GM18507 (cell line): Measurements from ENCODE around the gene STX12.
"Not testable (repeated sequence)": the region's sequence is repeated elsewhere in the genome, so short reads cannot be mapped to it uniquely, and the experiment has no call there.

Source experiments
- DNase-seq: peaks from one replicate; pipeline ENCODE4 v3.0.0; 2011; ENCODE audit warnings: low read depth; ENCODE audit not compliant: insufficient read length; ENCODE audit errors: extremely low spot score
- FAIRE-seq: peaks from 2 replicates; lab custom pipeline; 2011; peaks lifted over from hg19 to GRCh38; lab: Jason Lieb, UNC

The STX12 gene

GRCh38 chr1:27821761-27822315 lies 48.8 kb downstream of the STX12 start:
- no peak for FAIRE-seq
- no peak for DNase-seq

- DNase-seq = no peak
- FAIRE-seq = no peak
Observed at GRCh38 chr1:27823784-27824183, 50.8 kb downstream of the STX12 start.

- DNase-seq = no peak
- FAIRE-seq = no peak
Observed at GRCh38 chr1:27824411-27824810, 51.4 kb downstream of the STX12 start.

- not testable (repeated sequence) for FAIRE-seq, DNase-seq
Observed at GRCh38 chr1:27829339-27829960, 56.4 kb downstream of the STX12 start.

- DNase-seq (peak; percentile 73), FAIRE-seq (peak; percentile 90)
Observed at GRCh38 chr1:27830621-27831440, 57.8 kb downstream of the STX12 start, which contains the start of gene PPP1R8. Gene PPP1R8 (plus strand): TSS chr1:27830782. CDS start chr1:27830836, 54 bp downstream.

GRCh38 chr1:27831568-27832410 lies 58.8 kb downstream of the STX12 start:
- DNase-seq (no peak), FAIRE-seq (peak; percentile 38)

GRCh38 chr1:27832762-27833161 lies 59.7 kb downstream of the STX12 start:
- FAIRE-seq (no peak), DNase-seq (no peak)

GRCh38 chr1:27833470-27833869 lies 60.5 kb downstream of the STX12 start:
- no peak for FAIRE-seq
- no peak for DNase-seq

- FAIRE-seq = no peak
- no peak for DNase-seq
Observed at GRCh38 chr1:27835046-27835445, 62.0 kb downstream of the STX12 start.

- DNase-seq (no peak), FAIRE-seq (no peak)
Observed at GRCh38 chr1:27835501-27835900, 62.5 kb downstream of the STX12 start.

GRCh38 chr1:27849951-27850350 lies 76.9 kb downstream of the STX12 start:
- DNase-seq (no peak), FAIRE-seq (no peak)

GRCh38 chr1:27855085-27855484 lies 82.1 kb downstream of the STX12 start:
- no peak for FAIRE-seq

GRCh38 chr1:27856561-27857343 lies 83.7 kb downstream of the STX12 start:
- DNase-seq (no peak), FAIRE-seq (no peak)

More at GRCh38 chr1:27855085-27855484, 82.1 kb downstream of the STX12 start:
- DNase-seq = no peak

GRCh38 chr1:27857552-27857951 lies 84.5 kb downstream of the STX12 start:
- not testable (repeated sequence) for DNase-seq, FAIRE-seq

- peak; percentile 92 for FAIRE-seq
Observed at GRCh38 chr1:27858072-27858948, 85.3 kb downstream of the STX12 start.

GRCh38 chr1:27858949-27859576 lies 86.0 kb downstream of the STX12 start:
- DNase-seq (no peak), FAIRE-seq (no peak)

More at GRCh38 chr1:27858072-27858948, 85.3 kb downstream of the STX12 start:
- no peak for DNase-seq

GRCh38 chr1:27861436-27861835 lies 88.4 kb downstream of the STX12 start:
- FAIRE-seq (no peak), DNase-seq (no peak)

GRCh38 chr1:27862004-27862403 lies 89.0 kb downstream of the STX12 start:
- no peak for FAIRE-seq
- no peak for DNase-seq
